GM12891 (cell line): ENCODE data around the gene SLC8A1.

Experiments
- POLR2A ChIP-seq: IDR thresholded peaks from 2 replicates; pipeline ENCODE4 v1.6.1; 2011; ENCODE audit warnings: low read depth, low read length, control low read depth
- POLR2AphosphoS5 ChIP-seq: IDR thresholded peaks from 2 replicates; pipeline ENCODE4 v1.6.1; 2011; ENCODE audit warnings: low read depth, low read length, control low read depth
- POU2F2 ChIP-seq: IDR thresholded peaks from 2 replicates; pipeline ENCODE4 v1.6.1; 2011; ENCODE audit warnings: low read depth, mild to moderate bottlenecking, control low read depth, low read length, moderate library complexity

DNA sequence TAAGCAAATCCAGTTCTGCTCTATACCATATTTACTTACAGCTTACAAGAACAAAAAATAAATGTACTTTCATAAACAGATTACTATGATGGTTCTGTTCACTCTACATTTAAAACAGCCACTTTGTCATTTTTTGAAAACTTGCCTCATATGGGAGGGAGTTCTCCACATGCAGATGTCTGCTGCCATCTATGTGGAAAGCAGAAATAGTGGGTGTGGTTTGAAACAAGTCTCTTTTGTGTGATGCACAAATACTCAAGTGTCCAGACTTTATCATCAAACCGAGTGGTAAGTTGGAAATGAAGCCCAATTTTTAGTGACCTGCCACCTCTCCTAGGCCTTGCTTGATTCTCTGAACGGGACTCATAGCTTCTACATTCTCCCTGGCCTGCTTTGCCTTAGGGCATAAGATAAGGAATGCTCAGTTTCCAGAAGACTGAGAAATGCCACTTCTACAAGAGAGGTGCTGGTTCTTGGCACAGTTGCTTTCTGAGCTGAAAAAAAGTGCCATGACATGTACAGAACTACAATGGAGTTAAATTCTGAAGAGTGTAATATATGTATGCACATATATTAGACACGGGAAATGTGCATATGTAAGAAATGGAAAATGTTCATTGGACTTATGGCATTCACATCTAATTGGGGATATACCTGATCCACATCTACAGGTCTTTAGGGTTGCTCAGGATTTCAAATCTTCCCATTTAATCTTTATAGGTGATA, 221.0 kb downstream of the SLC8A1 start:
- no peak for TF ChIP-seq POLR2A
- no peak for TF ChIP-seq POLR2AphosphoS5
- no peak for TF ChIP-seq POU2F2
